Adrenal gland (tissue), 5 donors: Measurements from ENCODE around the gene BCORL1.

Experiments used
- POLR2A ChIP-seq, 2 donors: fragments of 450-650 bp; IDR thresholded peaks; one replicate each; pipeline ENCODE4 v1.6.1; 2017; ENCODE audit warnings: antibody characterized with exemption in 2 of 2, mild to moderate bottlenecking in 2 of 2, moderate library complexity in 1 of 2
- TF ChIP-seq, protein P1 (sequence below), 6 experiments: fragments of 450-650 bp in 4 of 6; fragments of 200-600 bp in 2 of 6; sonication (generic) in 1 of 6; IDR thresholded peaks; 1 replicate in 5 of 6; 2 replicates in 1 of 6; pipeline versions ENCODE4 v1.5.1 to v1.8.0; 2016 to 2021; ENCODE audit warnings: antibody characterized with exemption in 6 of 6, mild to moderate bottlenecking in 2 of 6, moderate library complexity in 1 of 6
- donor health status: DM: no; HTN: no; CAD: no.

DNA sequence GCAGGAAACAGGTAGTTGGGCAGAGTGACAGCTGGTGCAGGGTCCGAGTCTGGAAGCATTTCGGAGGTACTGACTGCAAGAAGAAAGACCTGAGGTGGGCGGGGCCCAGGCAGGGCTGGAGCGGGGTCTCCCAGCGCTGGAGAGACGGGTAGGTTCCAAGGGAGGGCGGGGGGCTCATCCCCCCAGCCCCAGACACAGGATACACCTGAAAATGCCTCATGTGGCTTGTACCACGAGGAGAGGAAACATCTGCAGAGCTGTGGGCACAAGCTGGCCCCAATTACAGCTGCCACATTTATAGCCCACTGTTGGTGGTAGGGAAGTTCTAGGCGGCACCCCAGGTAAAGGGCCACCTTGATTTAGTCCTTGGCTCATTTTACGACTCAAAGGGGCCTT is 89.9 kb downstream of the BCORL1 start:
- TF ChIP-seq, protein P1, sequence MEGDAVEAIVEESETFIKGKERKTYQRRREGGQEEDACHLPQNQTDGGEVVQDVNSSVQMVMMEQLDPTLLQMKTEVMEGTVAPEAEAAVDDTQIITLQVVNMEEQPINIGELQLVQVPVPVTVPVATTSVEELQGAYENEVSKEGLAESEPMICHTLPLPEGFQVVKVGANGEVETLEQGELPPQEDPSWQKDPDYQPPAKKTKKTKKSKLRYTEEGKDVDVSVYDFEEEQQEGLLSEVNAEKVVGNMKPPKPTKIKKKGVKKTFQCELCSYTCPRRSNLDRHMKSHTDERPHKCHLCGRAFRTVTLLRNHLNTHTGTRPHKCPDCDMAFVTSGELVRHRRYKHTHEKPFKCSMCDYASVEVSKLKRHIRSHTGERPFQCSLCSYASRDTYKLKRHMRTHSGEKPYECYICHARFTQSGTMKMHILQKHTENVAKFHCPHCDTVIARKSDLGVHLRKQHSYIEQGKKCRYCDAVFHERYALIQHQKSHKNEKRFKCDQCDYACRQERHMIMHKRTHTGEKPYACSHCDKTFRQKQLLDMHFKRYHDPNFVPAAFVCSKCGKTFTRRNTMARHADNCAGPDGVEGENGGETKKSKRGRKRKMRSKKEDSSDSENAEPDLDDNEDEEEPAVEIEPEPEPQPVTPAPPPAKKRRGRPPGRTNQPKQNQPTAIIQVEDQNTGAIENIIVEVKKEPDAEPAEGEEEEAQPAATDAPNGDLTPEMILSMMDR (IDR thresholded peaks at IDR 0.05) = no peak
- TF ChIP-seq POLR2A (IDR thresholded peaks at IDR 0.05) = no peak
